ENCODE data around the gene WARS2.

DNA sequence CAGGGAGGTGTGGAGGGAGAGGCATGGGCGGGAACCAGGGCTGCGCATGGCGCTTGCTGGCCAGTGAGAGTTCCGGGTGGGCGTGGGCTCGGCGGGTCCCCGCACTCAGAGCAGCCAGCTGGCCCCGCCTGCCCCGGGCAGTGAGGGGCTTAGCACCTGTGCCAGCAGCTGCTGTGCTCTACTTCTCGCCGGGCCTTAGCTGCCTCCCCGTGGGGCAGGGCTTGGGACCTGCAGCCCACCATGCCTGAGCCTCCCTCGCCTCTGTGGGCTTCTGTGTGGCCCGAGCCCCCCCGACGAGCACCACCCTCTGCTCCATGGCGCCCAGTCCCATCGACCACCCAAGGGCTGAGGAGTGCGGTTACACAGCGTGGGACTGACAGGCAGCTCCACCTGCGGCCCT is 38.6 kb upstream of the WARS2 start:
- TF ChIP-seq, protein P1, sequence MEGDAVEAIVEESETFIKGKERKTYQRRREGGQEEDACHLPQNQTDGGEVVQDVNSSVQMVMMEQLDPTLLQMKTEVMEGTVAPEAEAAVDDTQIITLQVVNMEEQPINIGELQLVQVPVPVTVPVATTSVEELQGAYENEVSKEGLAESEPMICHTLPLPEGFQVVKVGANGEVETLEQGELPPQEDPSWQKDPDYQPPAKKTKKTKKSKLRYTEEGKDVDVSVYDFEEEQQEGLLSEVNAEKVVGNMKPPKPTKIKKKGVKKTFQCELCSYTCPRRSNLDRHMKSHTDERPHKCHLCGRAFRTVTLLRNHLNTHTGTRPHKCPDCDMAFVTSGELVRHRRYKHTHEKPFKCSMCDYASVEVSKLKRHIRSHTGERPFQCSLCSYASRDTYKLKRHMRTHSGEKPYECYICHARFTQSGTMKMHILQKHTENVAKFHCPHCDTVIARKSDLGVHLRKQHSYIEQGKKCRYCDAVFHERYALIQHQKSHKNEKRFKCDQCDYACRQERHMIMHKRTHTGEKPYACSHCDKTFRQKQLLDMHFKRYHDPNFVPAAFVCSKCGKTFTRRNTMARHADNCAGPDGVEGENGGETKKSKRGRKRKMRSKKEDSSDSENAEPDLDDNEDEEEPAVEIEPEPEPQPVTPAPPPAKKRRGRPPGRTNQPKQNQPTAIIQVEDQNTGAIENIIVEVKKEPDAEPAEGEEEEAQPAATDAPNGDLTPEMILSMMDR (IDR thresholded peaks at IDR 0.05): no peak
- TF ChIP-seq POLR2AphosphoS5 (IDR thresholded peaks at IDR 0.05): no peak
